Epithelial cell of proximal tubule (primary cell): ENCODE measurements around the gene GALNT9. TPM values are rescaled to one million over a fixed set of nuclear protein-coding genes. Genes with fewer than 3 reads are reported as not detected.

ENCODE experiments used
- DNase-seq: peaks from one replicate; pipeline ENCODE4 v3.0.0-alpha.2; 2011; ENCODE audit warnings: low read depth
- H3K4me3 ChIP-seq: 2 replicates; pipeline ENCODE4 v1.5.1; 2011; ENCODE audit warnings: low read depth, mild to moderate bottlenecking, low read length
- CTCF ChIP-seq: conservative IDR thresholded peaks from 2 replicates; pipeline ENCODE4 v1.5.1; 2012; ENCODE audit warnings: low read depth, mild to moderate bottlenecking, low read length
- total RNA-seq: library from RNA; depleted of rRNA; stranded (reverse); fragments of >200 nt; gene quantifications from 2 replicates; pipeline ENCODE4 v1.2.3, GENCODE V29; 2015

The GALNT9 gene
- total RNA-seq, 1 donor from 2014 or later = not detected

- H3K4me3 ChIP-seq = no peak overlapping the region
- DNase-seq = no peak
- TF ChIP-seq CTCF = no peak
Observed at GRCh38 chr12:132337557-132337956, 8.2 kb upstream of the GALNT9 start.

GRCh38 chr12:132336451-132337413, 7.3 kb upstream of the GALNT9 start:
- TF ChIP-seq CTCF = no peak
- H3K4me3 ChIP-seq = no peak overlapping the region
- no peak for DNase-seq

GRCh38 chr12:132335179-132335756, 5.9 kb upstream of the GALNT9 start:
- no peak for TF ChIP-seq CTCF

GRCh38 chr12:132333766-132334165, 4.4 kb upstream of the GALNT9 start:
- H3K4me3 ChIP-seq = no peak overlapping the region
- no peak for DNase-seq
- TF ChIP-seq CTCF = no peak

More at GRCh38 chr12:132335179-132335756, 5.9 kb upstream of the GALNT9 start:
- no peak overlapping the region for H3K4me3 ChIP-seq
- DNase-seq = no peak

GRCh38 chr12:132333273-132333672, 3.9 kb upstream of the GALNT9 start:
- no peak for DNase-seq
- no peak for TF ChIP-seq CTCF
- H3K4me3 ChIP-seq = no peak overlapping the region

- no peak for TF ChIP-seq CTCF
- no peak overlapping the region for H3K4me3 ChIP-seq
- DNase-seq = no peak
Observed at GRCh38 chr12:132330549-132330881, 1.1 kb upstream of the GALNT9 start.
